T-cell (primary cell): Measurements from ENCODE around the gene ALDH1A2. TPM values are rescaled to one million over a fixed set of nuclear protein-coding genes. Genes with fewer than 3 reads are reported as not detected.

Experiments
- ATAC-seq, 4 experiments: fragments of 200-7000 bp in 3 of 4; fragments of 150-1000 bp in 1 of 4; cut with Tn5 transposase; replicated peaks in 1 of 4; 1 replicate in 3 of 4; 2 replicates in 1 of 4; pipeline ENCODE4 v1.10.0; 2021; ENCODE audit warnings: moderate library complexity in 3 of 4, mild to moderate bottlenecking in 2 of 4, moderate number of reproducible peaks in 1 of 4
- CTCF ChIA-PET, 2 donors: fragments of 300-600 bp; sonication (Branson Sonifier 250); formaldehyde crosslinking; loops; one replicate each; lab custom pipeline; 2022; ENCODE audit warnings: antibody characterized with exemption in 2 of 2; lab: Charles Lee
- POLR2A ChIA-PET, 2 donors: fragments of 300-600 bp; sonication (Branson Sonifier 250); formaldehyde crosslinking; loops; one replicate each; lab custom pipeline; 2022; ENCODE audit warnings: antibody characterized with exemption in 2 of 2; lab: Charles Lee
- DNase-seq, 35 experiments: peaks; one replicate each; pipeline versions ENCODE4 v3.0.0 to v3.0.0-alpha.2; 2013 to 2023
- H3K27ac ChIP-seq: one replicate; pipeline ENCODE4 v1.5.1; 2013; ENCODE audit warnings: low read length
- H3K27me3 ChIP-seq, 2 experiments: replicated peaks in 1 of 2; 1 replicate in 1 of 2; 2 replicates in 1 of 2; pipeline versions ENCODE4 v1.6.1 to v1.7.0; 2013; ENCODE audit warnings: low read length in 1 of 2, mixed read lengths in 1 of 2; ENCODE audit not compliant: control insufficient read depth in 2 of 2, insufficient read depth in 2 of 2; ENCODE audit errors: extremely low read depth in 1 of 2
- H3K36me3 ChIP-seq, 2 donors: 1 replicate in 1 of 2; 2 replicates in 1 of 2; pipeline versions ENCODE4 v1.6.1 to v1.7.0; 2013; ENCODE audit warnings: low read length in 1 of 2; ENCODE audit not compliant: control insufficient read depth in 2 of 2, insufficient read depth in 1 of 2; ENCODE audit errors: extremely low read depth in 1 of 2
- H3K4me1 ChIP-seq, 2 experiments: 1 replicate in 1 of 2; 2 replicates in 1 of 2; pipeline versions ENCODE4 v1.6.1 to v1.7.0; 2013; ENCODE audit warnings: low read length in 2 of 2, mixed read lengths in 1 of 2; ENCODE audit not compliant: insufficient read depth in 2 of 2, control insufficient read depth in 1 of 2; ENCODE audit errors: extremely low read depth in 1 of 2
- H3K4me3 ChIP-seq, 2 donors: 1 replicate in 1 of 2; 2 replicates in 1 of 2; pipeline versions ENCODE4 v1.5.1 to v1.7.0; 2013; ENCODE audit warnings: mild to moderate bottlenecking in 2 of 2, low read length in 1 of 2, moderate library complexity in 1 of 2; ENCODE audit not compliant: control insufficient read depth in 1 of 2; ENCODE audit errors: extremely low read depth in 1 of 2
- H3K9me3 ChIP-seq: 2 replicates; pipeline ENCODE4 v1.7.0; 2013
- H3K27ac Mint-ChIP-seq, 2 donors: one replicate each; pipeline ENCODE4 v1.8.0; 2020 to 2021; ENCODE audit warnings: mild to moderate bottlenecking in 2 of 2, mixed read lengths in 2 of 2
- H3K27me3 Mint-ChIP-seq, 2 donors: one replicate each; pipeline ENCODE4 v1.8.0; 2021 to 2022; ENCODE audit warnings: mixed read lengths in 2 of 2
- H3K36me3 Mint-ChIP-seq: one replicate; pipeline ENCODE4 v1.8.0; 2021; ENCODE audit warnings: mixed read lengths
- H3K4me1 Mint-ChIP-seq, 3 donors: one replicate each; pipeline ENCODE4 v1.8.0; 2020 to 2022; ENCODE audit warnings: mixed read lengths in 3 of 3, mild to moderate bottlenecking in 1 of 3
- H3K4me3 Mint-ChIP-seq, 3 donors: one replicate each; pipeline ENCODE4 v1.8.0; 2020 to 2022; ENCODE audit warnings: mild to moderate bottlenecking in 3 of 3, mixed read lengths in 3 of 3, moderate library complexity in 3 of 3
- H3K9me3 Mint-ChIP-seq, 3 donors: one replicate each; pipeline ENCODE4 v1.8.0; 2020 to 2022; ENCODE audit warnings: mixed read lengths in 3 of 3
- WGBS: methylation state at CpG from one replicate; pipeline ENCODE4 v1.1.5; 2013; ENCODE audit warnings: missing lambda C conversion rate; ENCODE audit not compliant: insufficient coverage; 5-methylcytosine and 5-hydroxymethylcytosine counted together
- total RNA-seq, 35 experiments: library from RNA in 6 of 35; stranded (reverse) in 6 of 35; fragments of 120-200 nt in 1 of 35; gene quantifications; one replicate each; pipeline versions ENCODE4 v1.2.1 to v1.2.4 and lab custom pipeline; 2013 to 2026

The ALDH1A2 gene
- total RNA-seq, 5 donors from 2014 or later (not counting 1 experiment from before 2014, with no cell fraction given), result 0.47 to 0.95 (median 0.73) TPM; not detected in 2

GRCh38 chr15:57992761-57993355, 72.7 kb downstream of the ALDH1A2 start:
- DNase-seq (no peak), ATAC-seq (no peak)
- H3K4me3 ChIP-seq, result no peak overlapping the region
- H3K36me3 ChIP-seq, result no peaks in the 10 kb centered on the region
- Mint-ChIP-seq H3K27me3 (peaks cover 13 to 33% of the 10 kb centered on the region in 2 donors), H3K36me3 (no peaks in the 10 kb centered on the region), H3K4me3 (no peak overlapping the region), H3K27ac (no peak overlapping the region), H3K4me1 (no peaks in the 10 kb centered on the region), H3K9me3 (no peaks in the 10 kb centered on the region)
- WGBS, result 82% methylated on average over 3 of the region's 6 CpGs
- H3K27ac ChIP-seq, result no peak overlapping the region
- ChIA-PET CTCF (no interaction called here), POLR2A (interaction anchor here in 1 of 2 donors (0.6 kb wide), 1 partner anchor 45 kb away, joined by 3 read pairs; no protein-coding TSS in a partner anchor)
- no peaks in the 10 kb centered on the region for H3K4me1 ChIP-seq
- H3K27me3 ChIP-seq, result no peaks in the 10 kb centered on the region
- no peaks in the 10 kb centered on the region for H3K9me3 ChIP-seq

GRCh38 chr15:57973534-57973933, 92.0 kb downstream of the ALDH1A2 start:
- DNase-seq, result no peak
- Mint-ChIP-seq H3K4me3 (no peak overlapping the region), H3K4me1 (no peaks in the 10 kb centered on the region), H3K27ac (no peak overlapping the region), H3K9me3 (no peaks in the 10 kb centered on the region), H3K27me3 (peaks cover 3 to 6% of the 10 kb centered on the region in 2 donors), H3K36me3 (no peaks in the 10 kb centered on the region)
- H3K27ac ChIP-seq, result no peak overlapping the region
- no peak for ATAC-seq
- H3K4me1 ChIP-seq, result no peaks in the 10 kb centered on the region
- H3K9me3 ChIP-seq, result no peaks in the 10 kb centered on the region
- no peaks in the 10 kb centered on the region for H3K27me3 ChIP-seq
- CTCF ChIA-PET, result no interaction called here
- POLR2A ChIA-PET, result no interaction called here
- no peak overlapping the region for H3K4me3 ChIP-seq
- WGBS, result no CpG with 5 or more reads among the region's 3 CpGs
- H3K36me3 ChIP-seq, result no peaks in the 10 kb centered on the region

- WGBS, result no CpG with 5 or more reads among the region's 2 CpGs
- Histone ChIP-seq H3K9me3 (no peaks in the 10 kb centered on the region), H3K4me1 (no peaks in the 10 kb centered on the region), H3K27me3 (no peaks in the 10 kb centered on the region), H3K36me3 (no peaks in the 10 kb centered on the region), H3K27ac (no peak overlapping the region), H3K4me3 (no peak overlapping the region)
- H3K9me3 Mint-ChIP-seq, result no peaks in the 10 kb centered on the region
- CTCF ChIA-PET, result no interaction called here
- ATAC-seq (no peak), DNase-seq (no peak)
- H3K27me3 Mint-ChIP-seq, result peaks cover 3 to 6% of the 10 kb centered on the region in 2 donors
- no peaks in the 10 kb centered on the region for H3K36me3 Mint-ChIP-seq
- H3K27ac Mint-ChIP-seq, result no peak overlapping the region
- H3K4me3 Mint-ChIP-seq, result no peak overlapping the region
- H3K4me1 Mint-ChIP-seq, result no peaks in the 10 kb centered on the region
- POLR2A ChIA-PET, result no interaction called here
These were observed 92.6 kb downstream of the ALDH1A2 start for GRCh38 chr15:57972864-57973263.

- ATAC-seq, result no peak
- no peaks in the 10 kb centered on the region for H3K9me3 Mint-ChIP-seq
- ChIA-PET CTCF (no interaction called here), POLR2A (no interaction called here)
- no peak overlapping the region for H3K4me3 Mint-ChIP-seq
- Histone ChIP-seq H3K4me3 (no peak overlapping the region), H3K9me3 (no peaks in the 10 kb centered on the region), H3K27ac (no peak overlapping the region), H3K27me3 (peaks cover 0 to 4% of the 10 kb centered on the region in 2 experiments), H3K36me3 (no peaks in the 10 kb centered on the region), H3K4me1 (no peaks in the 10 kb centered on the region)
- no peaks in the 10 kb centered on the region for H3K4me1 Mint-ChIP-seq
- DNase-seq, result no peak
- no peaks in the 10 kb centered on the region for H3K36me3 Mint-ChIP-seq
- no peak overlapping the region for H3K27ac Mint-ChIP-seq
- H3K27me3 Mint-ChIP-seq, result peaks cover 0 to 9% of the 10 kb centered on the region in 2 donors
These were observed 95.5 kb downstream of the ALDH1A2 start for GRCh38 chr15:57969996-57970395.

GRCh38 chr15:57969355-57969754, 96.2 kb downstream of the ALDH1A2 start:
- WGBS, result no CpG with 5 or more reads among the region's 5 CpGs
- no peak overlapping the region for H3K4me3 Mint-ChIP-seq
- ATAC-seq (no peak), DNase-seq (no peak)
- no peaks in the 10 kb centered on the region for H3K4me1 Mint-ChIP-seq
- POLR2A ChIA-PET, result no interaction called here
- H3K4me1 ChIP-seq, result no peaks in the 10 kb centered on the region
- no peak overlapping the region for H3K27ac Mint-ChIP-seq
- CTCF ChIA-PET, result no interaction called here
- H3K4me3 ChIP-seq, result no peak overlapping the region
- H3K27me3 ChIP-seq, result peaks cover 0 to 4% of the 10 kb centered on the region in 2 experiments
- H3K36me3 Mint-ChIP-seq, result no peaks in the 10 kb centered on the region
- H3K9me3 ChIP-seq, result no peaks in the 10 kb centered on the region
- H3K36me3 ChIP-seq, result no peaks in the 10 kb centered on the region
- H3K27ac ChIP-seq, result no peak overlapping the region
- peaks cover 2 to 9% of the 10 kb centered on the region in 2 donors for H3K27me3 Mint-ChIP-seq
- no peaks in the 10 kb centered on the region for H3K9me3 Mint-ChIP-seq

GRCh38 chr15:57962887-57963286, 102.6 kb downstream of the ALDH1A2 start:
- Histone ChIP-seq H3K27me3 (peaks cover 0 to 10% of the 10 kb centered on the region in 2 experiments), H3K4me3 (no peak overlapping the region), H3K36me3 (no peaks in the 10 kb centered on the region), H3K4me1 (no peaks in the 10 kb centered on the region), H3K9me3 (no peaks in the 10 kb centered on the region), H3K27ac (no peak overlapping the region)
- 60% methylated on average over 3 of the region's 4 CpGs for WGBS
- ATAC-seq, result no peak
- POLR2A ChIA-PET, result no interaction called here
- Mint-ChIP-seq H3K36me3 (no peaks in the 10 kb centered on the region), H3K27me3 (peaks cover 3 to 15% of the 10 kb centered on the region in 2 donors), H3K4me3 (no peak overlapping the region), H3K27ac (no peak overlapping the region), H3K9me3 (no peaks in the 10 kb centered on the region), H3K4me1 (no peaks in the 10 kb centered on the region)
- CTCF ChIA-PET, result interaction anchor here in 1 of 2 donors (0.5 kb wide), 1 partner anchor 192 kb away, joined by 3 read pairs; no protein-coding TSS in a partner anchor
- no peak for DNase-seq
